Kidney capillary endothelial cell (primary cell): Measurements from ENCODE around the gene EMB.
"Not testable (repeated sequence)": the region's sequence is repeated elsewhere in the genome, so short reads cannot be mapped to it uniquely, and the experiment has no call there.

Experiments used
- DNase-seq: peaks from one replicate; pipeline ENCODE4 v3.0.0-alpha.2; 2018; ENCODE audit warnings: low spot score

Gene EMB

GRCh38 chr5:50421184-50421950, 19.7 kb downstream of the EMB start:
- DNase-seq, result not testable (repeated sequence)

- DNase-seq, result no peak
Observed at GRCh38 chr5:50420343-50420935, 20.6 kb downstream of the EMB start.

GRCh38 chr5:50419656-50420055, 21.4 kb downstream of the EMB start:
- DNase-seq, result not testable (repeated sequence)

- not testable (repeated sequence) for DNase-seq
Observed at GRCh38 chr5:50416637-50417036, 24.5 kb downstream of the EMB start.

- no peak for DNase-seq
Observed at GRCh38 chr5:50415912-50416311, 25.2 kb downstream of the EMB start.

GRCh38 chr5:50410932-50411331, 30.2 kb downstream of the EMB start:
- not testable (repeated sequence) for DNase-seq

- DNase-seq, result no peak
Observed at GRCh38 chr5:50406877-50407276, 34.2 kb downstream of the EMB start.

GRCh38 chr5:50401336-50401735, 39.8 kb downstream of the EMB start:
- DNase-seq, result no peak

- DNase-seq, result peak; percentile 1
Observed at GRCh38 chr5:50393925-50394609, 47.0 kb downstream of the EMB start.

GRCh38 chr5:50392289-50392688, 48.8 kb downstream of the EMB start:
- DNase-seq, result not testable (repeated sequence)

GRCh38 chr5:50384381-50384780, 56.7 kb downstream of the EMB start:
- not testable (repeated sequence) for DNase-seq

GRCh38 chr5:50376696-50377095, 64.4 kb downstream of the EMB start:
- DNase-seq, result not testable (repeated sequence)

- DNase-seq, result not testable (repeated sequence)
Observed at GRCh38 chr5:50369287-50370033, 71.6 kb downstream of the EMB start.

- no peak for DNase-seq
Observed at GRCh38 chr5:50365426-50366251, 75.4 kb downstream of the EMB start.

- DNase-seq, result not testable (repeated sequence)
Observed at GRCh38 chr5:50364535-50365309, 76.4 kb downstream of the EMB start.

GRCh38 chr5:50359187-50359586, 81.9 kb downstream of the EMB start:
- no peak for DNase-seq

- DNase-seq, result no peak
Observed at GRCh38 chr5:50352382-50352781, 88.7 kb downstream of the EMB start.
